Transverse colon (tissue), 4 donors: ENCODE measurements around the gene DIRAS1. TPM values are rescaled to one million over a fixed set of nuclear protein-coding genes. Genes with fewer than 3 reads are reported as not detected.

Experiments
- DNase-seq: peaks from one replicate; pipeline ENCODE4 v3.0.0-alpha.2; 2019
- H3K27ac ChIP-seq, 4 donors: fragments of 200-600 bp; sonication (generic); 2 replicates each; pipeline ENCODE4 v1.5.1; 2016 to 2018; ENCODE audit warnings: inconsistent platforms in 4 of 4
- H3K27me3 ChIP-seq: fragments of 200-600 bp; sonication (generic); 2 replicates; pipeline ENCODE4 v1.5.1; 2017; ENCODE audit warnings: inconsistent platforms
- H3K36me3 ChIP-seq, 4 donors: fragments of 200-600 bp; sonication (generic); 2 replicates each; pipeline ENCODE4 v1.5.1; 2017 to 2019; ENCODE audit warnings: inconsistent platforms in 4 of 4
- H3K4me1 ChIP-seq, 4 donors: fragments of 200-600 bp; sonication (generic); 2 replicates each; pipeline ENCODE4 v1.5.1; 2017 to 2020; ENCODE audit warnings: inconsistent platforms in 4 of 4
- H3K4me3 ChIP-seq, 4 donors: fragments of 200-600 bp; sonication (generic); 1 replicate in 1 of 4; 2 replicates in 3 of 4; pipeline versions ENCODE4 v1.5.1 to v1.6.1; 2017 to 2019; ENCODE audit warnings: inconsistent platforms in 4 of 4
- H3K9me3 ChIP-seq, 2 donors: fragments of 200-600 bp; sonication (generic); 2 replicates each; pipeline ENCODE4 v1.5.1; 2017 to 2019; ENCODE audit warnings: inconsistent platforms in 2 of 2
- EP300 ChIP-seq: sonication (generic); formaldehyde crosslinking; IDR thresholded peaks from one replicate; pipeline ENCODE4 v1.6.1; 2017; ENCODE audit warnings: antibody characterized with exemption, low read depth
- POLR2A ChIP-seq: fragments of 450-650 bp; IDR thresholded peaks from one replicate; pipeline ENCODE4 v1.6.1; 2016; ENCODE audit warnings: antibody characterized with exemption, mild to moderate bottlenecking, moderate library complexity
- POLR2AphosphoS5 ChIP-seq, 3 donors: sonication (generic); formaldehyde crosslinking; IDR thresholded peaks; one replicate each; pipeline ENCODE4 v1.6.1; 2016; ENCODE audit warnings: antibody characterized with exemption in 3 of 3
- WGBS, 2 donors: methylation state at CpG; one replicate each; pipeline ENCODE4 v1.1.5; 2018; ENCODE audit warnings: low coverage in 1 of 2; 5-methylcytosine and 5-hydroxymethylcytosine counted together
- in situ Hi-C, 4 donors: fragments of 200-750 bp; cut with MboI; loops; one replicate each; pipeline versions ENCODE4 v1.15.0 to v1.15.1; 2017; ENCODE audit warnings: low sequenced_read_pairs in 3 of 4, low pct_ligation_motif_present in 1 of 4, low pct_unique_long_range_greater_than_20kb in 1 of 4
- intact Hi-C: fragments of 100-400 bp; cut with DNase I; formaldehyde crosslinking; loops from one replicate; pipeline ENCODE4 v1.15.1; 2023; ENCODE audit warnings: low total_unique reads
- total RNA-seq, 4 donors: library from RNA; depleted of rRNA; stranded (reverse); fragments of >200 nt; gene quantifications; one replicate each; pipeline ENCODE4 v1.1.0, GENCODE V29; 2016
- TF ChIP-seq, protein P1 (sequence below), 5 experiments: fragments of 200-600 bp in 3 of 5; fragments of 450-650 bp in 2 of 5; sonication (generic) in 3 of 5; IDR thresholded peaks; 1 replicate in 2 of 5; 2 replicates in 3 of 5; pipeline ENCODE4 v1.5.1; 2016 to 2017; ENCODE audit warnings: antibody characterized with exemption in 5 of 5, inconsistent platforms in 3 of 5, mild to moderate bottlenecking in 2 of 5, moderate library complexity in 1 of 5

Gene DIRAS1
- total RNA-seq, 4 donors from 2014 or later: 0.41 to 1.4 (median 0.64) TPM; not detected in 1

GRCh38 chr19:2666344-2666994, 54.7 kb downstream of the DIRAS1 start:
- intact Hi-C loops: no loop called here
- no peak for DNase-seq
- 84% methylated on average over 3 to 9 of the region's 9 CpGs for WGBS, 2 donors

DNA sequence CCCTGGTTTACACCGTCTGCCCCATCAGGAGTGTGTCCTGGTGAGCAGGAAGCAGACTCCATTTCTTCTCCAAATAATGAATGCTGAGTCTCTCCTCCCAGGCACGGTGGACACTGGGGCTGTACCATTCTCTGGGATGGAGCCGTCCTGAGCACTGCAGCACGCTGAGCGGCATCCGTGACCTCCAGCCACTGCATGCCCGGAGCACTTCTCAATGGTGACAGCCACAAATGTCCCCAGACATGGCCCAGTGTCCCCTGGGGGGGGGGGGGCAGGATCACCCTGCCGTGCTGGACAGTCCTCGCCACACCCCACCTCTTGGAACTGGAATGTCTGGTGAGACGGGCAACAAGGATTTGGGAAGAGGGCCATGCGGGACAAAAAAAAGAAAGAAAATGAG, 56.1 kb downstream of the DIRAS1 start:
- 90% methylated on average over 11 of the region's 11 CpGs; no CpG with 5 or more reads in 1 of the 2 donors for WGBS, 2 donors

More at GRCh38 chr19:2666344-2666994, 54.7 kb downstream of the DIRAS1 start:
- H3K27ac ChIP-seq: no peak overlapping the region
- no peaks in the 10 kb centered on the region for H3K27me3 ChIP-seq
- H3K4me1 ChIP-seq: no peaks in the 10 kb centered on the region
- H3K9me3 ChIP-seq: no peaks in the 10 kb centered on the region
- H3K4me3 ChIP-seq: no peak overlapping the region
- H3K36me3 ChIP-seq: no peaks in the 10 kb centered on the region
- no peak for TF ChIP-seq POLR2AphosphoS5 (IDR thresholded peaks at IDR 0.05)
- TF ChIP-seq EP300: no peak
- TF ChIP-seq, protein P1, sequence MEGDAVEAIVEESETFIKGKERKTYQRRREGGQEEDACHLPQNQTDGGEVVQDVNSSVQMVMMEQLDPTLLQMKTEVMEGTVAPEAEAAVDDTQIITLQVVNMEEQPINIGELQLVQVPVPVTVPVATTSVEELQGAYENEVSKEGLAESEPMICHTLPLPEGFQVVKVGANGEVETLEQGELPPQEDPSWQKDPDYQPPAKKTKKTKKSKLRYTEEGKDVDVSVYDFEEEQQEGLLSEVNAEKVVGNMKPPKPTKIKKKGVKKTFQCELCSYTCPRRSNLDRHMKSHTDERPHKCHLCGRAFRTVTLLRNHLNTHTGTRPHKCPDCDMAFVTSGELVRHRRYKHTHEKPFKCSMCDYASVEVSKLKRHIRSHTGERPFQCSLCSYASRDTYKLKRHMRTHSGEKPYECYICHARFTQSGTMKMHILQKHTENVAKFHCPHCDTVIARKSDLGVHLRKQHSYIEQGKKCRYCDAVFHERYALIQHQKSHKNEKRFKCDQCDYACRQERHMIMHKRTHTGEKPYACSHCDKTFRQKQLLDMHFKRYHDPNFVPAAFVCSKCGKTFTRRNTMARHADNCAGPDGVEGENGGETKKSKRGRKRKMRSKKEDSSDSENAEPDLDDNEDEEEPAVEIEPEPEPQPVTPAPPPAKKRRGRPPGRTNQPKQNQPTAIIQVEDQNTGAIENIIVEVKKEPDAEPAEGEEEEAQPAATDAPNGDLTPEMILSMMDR (IDR thresholded peaks at IDR 0.05): no peak
- no peak for TF ChIP-seq POLR2A
- in situ Hi-C loops: loop anchor here in 1 of 4 donors (25.0 kb wide), 1 partner anchor 221 kb away; no protein-coding TSS in a partner anchor

More for the DNA sequence above, 56.1 kb downstream of the DIRAS1 start:
- TF ChIP-seq, protein P1 (IDR thresholded peaks at IDR 0.05): no peak
- TF ChIP-seq EP300: no peak
- no peak for TF ChIP-seq POLR2AphosphoS5 (IDR thresholded peaks at IDR 0.05)
- no peak for TF ChIP-seq POLR2A
- H3K9me3 ChIP-seq: no peaks in the 10 kb centered on the region
- H3K27ac ChIP-seq: peak overlapping the region in 2 of 4 donors; percentile 31 to 68
- H3K27me3 ChIP-seq: no peaks in the 10 kb centered on the region
- H3K4me1 ChIP-seq: no peaks in the 10 kb centered on the region
- intact Hi-C loops: no loop called here
- DNase-seq: no peak
- H3K36me3 ChIP-seq: no peaks in the 10 kb centered on the region
- in situ Hi-C loops: loop anchor here in 1 of 4 donors (25.0 kb wide), 1 partner anchor 222 kb away; no protein-coding TSS in a partner anchor
- no peak overlapping the region for H3K4me3 ChIP-seq

Other genes with a start within 250 kb of the DIRAS1 start
- 100 to 1,000 TPM in 3 of 4 donors, 10 to 100 TPM in 1; 59.0 to 280 (median 167) TPM for gene GADD45B, start 245.2 kb downstream of the DIRAS1 start, total RNA-seq
- 10 to 100 TPM in 1 of 4 donors, 1 to 10 TPM in 3; 1.6 to 13.1 (median 4.0) TPM for gene GNG7, start 18.7 kb downstream of the DIRAS1 start, total RNA-seq
- gene SLC39A3, start 18.6 kb upstream of the DIRAS1 start, total RNA-seq: 10 to 100 TPM; 10.1 to 40.4 (median 24.7) TPM
- gene SGTA, start 61.9 kb upstream of the DIRAS1 start, total RNA-seq: 10 to 100 TPM; 37.0 to 66.6 (median 47.5) TPM
- 100 to 1,000 TPM in 1 of 4 donors, 10 to 100 TPM in 3; 32.9 to 149 (median 42.0) TPM for gene THOP1, start 64.1 kb upstream of the DIRAS1 start, total RNA-seq
- gene ZNF554, start 98.5 kb upstream of the DIRAS1 start, total RNA-seq: 10 to 100 TPM in 1 of 4 donors, 1 to 10 TPM in 2, under 1 TPM in 1; 0.75 to 10.2 (median 4.9) TPM
- gene ZNF555, start 120.1 kb upstream of the DIRAS1 start, total RNA-seq: 1 to 10 TPM; 2.6 to 6.4 (median 3.9) TPM
- gene ZNF556, start 146.0 kb upstream of the DIRAS1 start, total RNA-seq: not detected
- gene ZNF57, start 179.6 kb upstream of the DIRAS1 start, total RNA-seq: 10 to 100 TPM in 3 of 4 donors, 1 to 10 TPM in 1; 1.2 to 22.1 (median 14.1) TPM
- 1 to 10 TPM in 3 of 4 donors, not detected in 1; 4.2 to 9.3 (median 5.1) TPM for gene ZNF77, start 223.6 kb upstream of the DIRAS1 start, total RNA-seq